IMR-90 (cell line): ENCODE data around the gene CKAP2. TPM values are rescaled to one million over a fixed set of nuclear protein-coding genes. Genes with fewer than 3 reads are reported as not detected.

Experiments used
- ATAC-seq: fragments of 200-7000 bp; cut with Tn5 transposase; 2 replicates; pipeline ENCODE4 v1.9.1; 2020; ENCODE audit warnings: low read depth, mild to moderate bottlenecking, moderate library complexity
- BruUV-seq: library from RNA; stranded (reverse); fragments of 400-500 nt; replicated peaks from 2 replicates; lab custom pipeline; 2021; lab: Mats Ljungman, UMichigan
- CTCF ChIA-PET: fragments of 300-600 bp; formaldehyde crosslinking; extraction: SDS; loops from one replicate; lab custom pipeline; 2021; ENCODE audit warnings: antibody characterized with exemption; lab: Yijun Ruan, JAX
- POLR2A ChIA-PET: fragments of 300-600 bp; sonication (Branson Sonifier 250); formaldehyde crosslinking; loops from one replicate; lab custom pipeline; 2022; ENCODE audit warnings: antibody characterized with exemption; ENCODE audit not compliant: unreplicated experiment; lab: Charles Lee
- DNase-seq: peaks from one replicate; pipeline ENCODE4 v3.0.0; 2013
- H2AFZ ChIP-seq: replicated peaks from 2 replicates; pipeline ENCODE3; 2013; ENCODE audit warnings: low read length, mild to moderate bottlenecking; ENCODE audit not compliant: poor library complexity
- H2AK5ac ChIP-seq: 2 replicates; pipeline ENCODE4 v1.6.1; 2013; ENCODE audit warnings: low read depth, low read length, inconsistent platforms
- H2AK9ac ChIP-seq: replicated peaks from 2 replicates; pipeline ENCODE3; 2013; ENCODE audit warnings: mild to moderate bottlenecking, low read depth, low read length, moderate library complexity; ENCODE audit not compliant: poor library complexity
- H2BK120ac ChIP-seq: 2 replicates; pipeline ENCODE4 v1.6.1; 2013; ENCODE audit warnings: low read depth, low read length, inconsistent platforms
- H2BK15ac ChIP-seq: 3 replicates; pipeline ENCODE4 v1.6.1; 2013; ENCODE audit warnings: low read depth, low read length, inconsistent platforms
- H2BK20ac ChIP-seq: 2 replicates; pipeline ENCODE4 v1.6.1; 2013; ENCODE audit warnings: low read depth, mild to moderate bottlenecking, inconsistent platforms, low read length, moderate library complexity
- H2BK5ac ChIP-seq: 2 replicates; pipeline ENCODE4 v1.6.1; 2013; ENCODE audit warnings: mild to moderate bottlenecking, low read depth, low read length, inconsistent platforms; ENCODE audit not compliant: poor library complexity, severe bottlenecking
- H3K14ac ChIP-seq: replicated peaks from 2 replicates; pipeline ENCODE4 v1.6.1; 2013; ENCODE audit warnings: low read depth, low read length, inconsistent platforms
- H3K18ac ChIP-seq: 2 replicates; pipeline ENCODE4 v1.6.1; 2013; ENCODE audit warnings: low read depth, low read length, control low read depth
- H3K23ac ChIP-seq: 2 replicates; pipeline ENCODE4 v1.6.1; 2013; ENCODE audit warnings: low read depth, low read length, inconsistent platforms
- H3K27ac ChIP-seq: 2 replicates; pipeline ENCODE4 v1.5.1; 2013; ENCODE audit warnings: mild to moderate bottlenecking, control low read depth, low read length; ENCODE audit not compliant: insufficient read depth
- H3K27me3 ChIP-seq: 2 replicates; pipeline ENCODE4 v1.6.1; 2013; ENCODE audit warnings: low read length; ENCODE audit not compliant: control insufficient read depth, insufficient read depth
- H3K36me3 ChIP-seq: 2 replicates; pipeline ENCODE4 v1.6.1; 2013; ENCODE audit warnings: low read length, mixed read lengths; ENCODE audit not compliant: control insufficient read depth, insufficient read depth
- H3K4ac ChIP-seq: 2 replicates; pipeline ENCODE4 v1.6.1; 2013; ENCODE audit warnings: low read depth, low read length, inconsistent platforms
- H3K4me1 ChIP-seq: 2 replicates; pipeline ENCODE4 v1.6.1; 2013; ENCODE audit warnings: low read length, mixed read lengths; ENCODE audit not compliant: control insufficient read depth, insufficient read depth
- H3K4me2 ChIP-seq: 2 replicates; pipeline ENCODE4 v1.6.1; 2013; ENCODE audit warnings: low read depth, mild to moderate bottlenecking, control low read depth, low read length, moderate library complexity
- H3K4me3 ChIP-seq: 2 replicates; pipeline ENCODE4 v1.5.1; 2013; ENCODE audit warnings: low read depth, mild to moderate bottlenecking, control low read depth, low read length, moderate library complexity; ENCODE audit not compliant: insufficient read depth
- H3K56ac ChIP-seq: 2 replicates; pipeline ENCODE4 v1.6.1; 2013; ENCODE audit warnings: low read length, inconsistent platforms; ENCODE audit not compliant: insufficient read depth; ENCODE audit errors: extremely low read depth
- H3K79me1 ChIP-seq, 2 experiments: 2 replicates each; pipeline ENCODE4 v1.6.1; 2013; ENCODE audit warnings: low read length in 2 of 2, inconsistent platforms in 1 of 2, low read depth in 1 of 2
- H3K9ac ChIP-seq: 2 replicates; pipeline ENCODE4 v1.6.1; 2013; ENCODE audit warnings: low read depth, low read length, control low read depth
- H3K9me1 ChIP-seq: 2 replicates; pipeline ENCODE4 v1.6.1; 2013; ENCODE audit warnings: low read length, inconsistent platforms; ENCODE audit not compliant: insufficient read depth
- H3K9me3 ChIP-seq: 2 replicates; pipeline ENCODE4 v1.6.1; 2013; ENCODE audit warnings: low read length; ENCODE audit not compliant: control insufficient read depth, insufficient read depth
- H4K20me1 ChIP-seq: 2 replicates; pipeline ENCODE4 v1.6.1; 2013; ENCODE audit warnings: low read length, inconsistent platforms; ENCODE audit not compliant: insufficient read depth
- H4K5ac ChIP-seq: 2 replicates; pipeline ENCODE4 v1.6.1; 2013; ENCODE audit warnings: mild to moderate bottlenecking, low read depth, low read length, control low read depth
- H4K8ac ChIP-seq, 2 experiments: 2 replicates each; pipeline ENCODE4 v1.6.1; 2013; ENCODE audit warnings: low read depth in 2 of 2, low read length in 2 of 2, control low read depth in 1 of 2, inconsistent platforms in 1 of 2
- H4K91ac ChIP-seq: 2 replicates; pipeline ENCODE4 v1.6.1; 2013; ENCODE audit warnings: low read depth, low read length, inconsistent platforms; ENCODE audit not compliant: insufficient read depth
- NFE2L2 ChIP-seq: fragments of 150-350 bp; IDR thresholded peaks from 2 replicates; pipeline ENCODE4 v1.6.1; 2016; ENCODE audit warnings: low read depth, mild to moderate bottlenecking, low read length
- RCOR1 ChIP-seq: IDR thresholded peaks from 2 replicates; pipeline ENCODE4 v1.6.1; 2012; ENCODE audit warnings: mild to moderate bottlenecking, low read length, improper control_type of control experiment; ENCODE audit not compliant: insufficient replicate concordance
- SMC3 ChIP-seq: fragments of 150-350 bp; IDR thresholded peaks from 2 replicates; pipeline ENCODE4 v1.6.1; 2016; ENCODE audit warnings: low read depth, mild to moderate bottlenecking, antibody characterized with exemption, low read length, moderate library complexity
- WGBS, 2 experiments: methylation state at CpG; one replicate each; pipeline versions ENCODE4 v1.1.5 to v1.1.7; 2013; ENCODE audit warnings: missing lambda C conversion rate in 2 of 2; ENCODE audit not compliant: insufficient read length in 1 of 2; ENCODE audit errors: extremely low coverage in 2 of 2; 5-methylcytosine and 5-hydroxymethylcytosine counted together
- dilution Hi-C: fragments of 300-500 bp; cut with HindIII; formaldehyde crosslinking; loops from one replicate; pipeline ENCODE4 v1.14.3; 2018; ENCODE audit warnings: low sequenced_read_pairs; ENCODE audit not compliant: unreplicated experiment
- in situ Hi-C: fragments of 300-500 bp; cut with MboI; formaldehyde crosslinking; loops from 3 replicates; pipeline ENCODE4 v1.14.3; 2019; ENCODE audit warnings: low sequenced_read_pairs, inconsistent platforms, mixed read lengths
- intact Hi-C: fragments of 100-400 bp; cut with micrococcal nuclease; formaldehyde crosslinking; loops from 2 replicates; pipeline ENCODE4 v1.10.0; 2022
- polyA plus RNA-seq, 3 experiments: library from polyadenylated mRNA; depleted of rRNA; stranded (reverse); fragments of >200 nt; gene quantifications; 2 replicates each; pipeline ENCODE4 v1.2.3, GENCODE V29; 2012; ENCODE audit warnings: low replicate concordance in 1 of 3
- total RNA-seq: library from RNA; depleted of rRNA; stranded (reverse); fragments of >200 nt; gene quantifications from 2 replicates; pipeline ENCODE4 v1.2.3, GENCODE V29; 2012

CKAP2 gene
- total and polyA plus RNA-seq, 2 of the 4 experiments (the other 2 are of a cell fraction) = 23.0 to 44.6 TPM

GRCh38 chr13:52428295-52428694 lies 27.0 kb upstream of the CKAP2 start:
- Histone ChIP-seq H3K4ac (no peak overlapping the region), H3K23ac (no peak overlapping the region), H2AK5ac (no peak overlapping the region), H3K27ac (no peak overlapping the region), H4K20me1 (no peaks in the 10 kb centered on the region), H4K5ac (no peak overlapping the region), H4K91ac (no peak overlapping the region), H3K9me1 (no peaks in the 10 kb centered on the region; the same call in 1 of the 2 replicates), H3K27me3 (no peaks in the 10 kb centered on the region), H3K56ac (no peak overlapping the region), H3K9me3 (no peaks in the 10 kb centered on the region), H3K4me3 (no peak overlapping the region), H2BK20ac (no peak overlapping the region), H2AFZ (no peak overlapping the region), H4K8ac (no peak overlapping the region), H2BK15ac (no peak overlapping the region), H3K79me1 (peaks cover 9 to 10% of the 10 kb centered on the region in 2 experiments; a peak in 2 of 4 replicates), H3K36me3 (peaks cover 22% of the 10 kb centered on the region), H2AK9ac (no peak overlapping the region), H3K9ac (no peak overlapping the region), H3K14ac (no peak overlapping the region), H2BK5ac (no peak overlapping the region), H3K4me2 (no peak overlapping the region), H3K18ac (no peak overlapping the region), H3K4me1 (peaks cover 3% of the 10 kb centered on the region; the same call in 1 of the 2 replicates), H2BK120ac (no peak overlapping the region)
- ChIA-PET CTCF (interaction anchor here (0.6 to 1.0 kb wide), 3 partner anchors 12 to 23 kb away, joined by 3 to 4 read pairs (median 3); no protein-coding TSS in a partner anchor), POLR2A (no interaction called here)
- TF ChIP-seq SMC3 (no peak), RCOR1 (no peak), NFE2L2 (no peak)
- intact Hi-C loops (no loop called here), in situ Hi-C loops (no loop called here), dilution Hi-C loops (no loop called here)
- DNase-seq (peak; percentile 70), ATAC-seq (peak; percentile 42; the same call in 1 of the 2 replicates)
- no CpG with 5 or more reads among the region's 2 CpGs for WGBS, 2 experiments
- no TSS peak for BruUV-seq
